ENCODE data around the gene SMG7. TPM values are rescaled to one million over a fixed set of nuclear protein-coding genes. Genes with fewer than 3 reads are reported as not detected.

SMG7 gene
- total RNA-seq, 1 experiment from 2014 or later, result 65.2 TPM

DNA sequence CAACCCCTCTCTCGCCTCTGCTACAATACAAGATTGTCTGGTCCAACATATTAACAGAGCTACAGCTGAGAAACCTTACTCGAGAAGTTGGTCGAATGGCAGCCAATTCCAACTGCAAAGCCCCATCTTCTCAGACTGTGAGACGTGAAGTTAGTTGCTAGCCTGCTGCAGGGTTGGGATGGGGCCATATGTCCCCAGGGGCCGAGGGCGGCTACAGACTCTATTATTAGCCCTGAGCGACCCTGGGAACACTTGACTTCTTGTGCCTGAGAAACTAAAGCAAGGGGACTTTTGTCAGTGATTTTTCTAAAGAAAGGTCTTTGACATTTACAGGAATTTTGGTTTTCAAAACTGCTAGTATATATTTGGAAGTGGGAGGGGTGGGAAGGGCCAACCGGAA, 104.2 kb downstream of the SMG7 start:
- TF ChIP-seq, protein P1, sequence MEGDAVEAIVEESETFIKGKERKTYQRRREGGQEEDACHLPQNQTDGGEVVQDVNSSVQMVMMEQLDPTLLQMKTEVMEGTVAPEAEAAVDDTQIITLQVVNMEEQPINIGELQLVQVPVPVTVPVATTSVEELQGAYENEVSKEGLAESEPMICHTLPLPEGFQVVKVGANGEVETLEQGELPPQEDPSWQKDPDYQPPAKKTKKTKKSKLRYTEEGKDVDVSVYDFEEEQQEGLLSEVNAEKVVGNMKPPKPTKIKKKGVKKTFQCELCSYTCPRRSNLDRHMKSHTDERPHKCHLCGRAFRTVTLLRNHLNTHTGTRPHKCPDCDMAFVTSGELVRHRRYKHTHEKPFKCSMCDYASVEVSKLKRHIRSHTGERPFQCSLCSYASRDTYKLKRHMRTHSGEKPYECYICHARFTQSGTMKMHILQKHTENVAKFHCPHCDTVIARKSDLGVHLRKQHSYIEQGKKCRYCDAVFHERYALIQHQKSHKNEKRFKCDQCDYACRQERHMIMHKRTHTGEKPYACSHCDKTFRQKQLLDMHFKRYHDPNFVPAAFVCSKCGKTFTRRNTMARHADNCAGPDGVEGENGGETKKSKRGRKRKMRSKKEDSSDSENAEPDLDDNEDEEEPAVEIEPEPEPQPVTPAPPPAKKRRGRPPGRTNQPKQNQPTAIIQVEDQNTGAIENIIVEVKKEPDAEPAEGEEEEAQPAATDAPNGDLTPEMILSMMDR (IDR thresholded peaks at IDR 0.05), result no peak
- TF ChIP-seq SIN3A (IDR thresholded peaks at IDR 0.05; ENCODE audit: borderline replicate concordance, insufficient read depth, low read depth, low read length) (no peak), POLR2AphosphoS5 (IDR thresholded peaks at IDR 0.05; ENCODE audit: low read depth, low read length) (no peak), TCF7L2 (IDR thresholded peaks at IDR 0.05; ENCODE audit: low read depth, low read length) (no peak)
- TF ChIP-seq, protein P2, sequence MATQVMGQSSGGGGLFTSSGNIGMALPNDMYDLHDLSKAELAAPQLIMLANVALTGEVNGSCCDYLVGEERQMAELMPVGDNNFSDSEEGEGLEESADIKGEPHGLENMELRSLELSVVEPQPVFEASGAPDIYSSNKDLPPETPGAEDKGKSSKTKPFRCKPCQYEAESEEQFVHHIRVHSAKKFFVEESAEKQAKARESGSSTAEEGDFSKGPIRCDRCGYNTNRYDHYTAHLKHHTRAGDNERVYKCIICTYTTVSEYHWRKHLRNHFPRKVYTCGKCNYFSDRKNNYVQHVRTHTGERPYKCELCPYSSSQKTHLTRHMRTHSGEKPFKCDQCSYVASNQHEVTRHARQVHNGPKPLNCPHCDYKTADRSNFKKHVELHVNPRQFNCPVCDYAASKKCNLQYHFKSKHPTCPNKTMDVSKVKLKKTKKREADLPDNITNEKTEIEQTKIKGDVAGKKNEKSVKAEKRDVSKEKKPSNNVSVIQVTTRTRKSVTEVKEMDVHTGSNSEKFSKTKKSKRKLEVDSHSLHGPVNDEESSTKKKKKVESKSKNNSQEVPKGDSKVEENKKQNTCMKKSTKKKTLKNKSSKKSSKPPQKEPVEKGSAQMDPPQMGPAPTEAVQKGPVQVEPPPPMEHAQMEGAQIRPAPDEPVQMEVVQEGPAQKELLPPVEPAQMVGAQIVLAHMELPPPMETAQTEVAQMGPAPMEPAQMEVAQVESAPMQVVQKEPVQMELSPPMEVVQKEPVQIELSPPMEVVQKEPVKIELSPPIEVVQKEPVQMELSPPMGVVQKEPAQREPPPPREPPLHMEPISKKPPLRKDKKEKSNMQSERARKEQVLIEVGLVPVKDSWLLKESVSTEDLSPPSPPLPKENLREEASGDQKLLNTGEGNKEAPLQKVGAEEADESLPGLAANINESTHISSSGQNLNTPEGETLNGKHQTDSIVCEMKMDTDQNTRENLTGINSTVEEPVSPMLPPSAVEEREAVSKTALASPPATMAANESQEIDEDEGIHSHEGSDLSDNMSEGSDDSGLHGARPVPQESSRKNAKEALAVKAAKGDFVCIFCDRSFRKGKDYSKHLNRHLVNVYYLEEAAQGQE (IDR thresholded peaks at IDR 0.05; ENCODE audit: insufficient read depth in 1 of 2, low read depth in 2 of 2, low read length in 1 of 2), result no peak

DNA sequence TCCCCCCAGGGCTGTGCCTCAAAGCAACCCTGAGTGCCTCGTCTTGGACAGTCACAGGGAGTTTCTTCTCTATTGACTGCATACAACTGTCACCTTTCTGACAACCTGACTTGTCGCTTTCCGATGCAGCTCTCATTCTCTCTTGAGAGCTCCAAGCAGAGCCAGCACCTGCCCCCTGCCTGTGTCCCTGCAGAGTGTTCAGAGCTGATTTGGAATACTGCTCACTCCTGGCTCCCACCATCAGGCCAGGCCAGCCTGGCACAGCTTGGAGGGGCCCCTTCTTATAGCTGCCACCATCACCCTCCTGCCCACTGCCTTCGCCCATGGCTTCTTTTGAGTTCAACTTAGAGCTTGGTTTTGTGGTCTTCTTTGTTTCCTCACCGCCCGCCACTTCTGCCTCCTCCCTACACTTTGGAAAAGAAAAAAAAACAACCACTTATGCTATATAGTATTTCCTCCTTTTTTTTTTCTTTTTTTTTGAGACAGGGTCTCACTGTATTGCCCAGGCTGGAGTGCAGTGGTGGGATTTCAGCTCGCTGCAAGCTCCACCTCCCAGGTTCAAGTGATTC, 105.7 kb downstream of the SMG7 start:
- intact Hi-C loops (cut with micrococcal nuclease; ENCODE audit: unreplicated experiment) (no loop called here), in situ Hi-C loops (cut with HindIII; ENCODE audit: low pct_unique_long_range_greater_than_20kb, low sequenced_read_pairs) (no loop called here)
- Histone ChIP-seq H3K27ac (ENCODE audit: low read length) (no peak overlapping the region), H3K36me3 (ENCODE audit: control insufficient read depth, insufficient read depth, low read length) (no peaks in the 10 kb centered on the region), H3K27me3 (ENCODE audit: control insufficient read depth, insufficient read depth, low read length) (no peaks in the 10 kb centered on the region), H3K4me3 (ENCODE audit: low read depth in 2 of 2, low read length in 2 of 2) (no peak overlapping the region), H3K9me3 (ENCODE audit: control insufficient read depth, insufficient read depth, low read depth, low read length) (no peaks in the 10 kb centered on the region), H3K4me1 (ENCODE audit: control insufficient read depth, insufficient read depth, low read length) (no peaks in the 10 kb centered on the region)
- DNase-seq (ENCODE audit: low read depth, low spot score) (no peak), ATAC-seq (no peak)
- BruUV-seq (replicated peaks), result no TSS peak
- POLR2A ChIA-PET, result no interaction called here
- CTCF ChIA-PET, result no interaction called here
- TF ChIP-seq, protein P2 (IDR thresholded peaks at IDR 0.05; ENCODE audit: insufficient read depth in 1 of 2, low read depth in 2 of 2, low read length in 1 of 2), result no peak
- TF ChIP-seq POLR2AphosphoS5 (IDR thresholded peaks at IDR 0.05; ENCODE audit: low read depth, low read length) (no peak), SIN3A (IDR thresholded peaks at IDR 0.05; ENCODE audit: borderline replicate concordance, insufficient read depth, low read depth, low read length) (no peak)

More for the DNA sequence above, 104.2 kb downstream of the SMG7 start:
- DNase-seq (ENCODE audit: low read depth, low spot score) (no peak), ATAC-seq (no peak)
- POLR2A ChIA-PET, result no interaction called here
- Histone ChIP-seq H3K4me1 (ENCODE audit: control insufficient read depth, insufficient read depth, low read length) (no peaks in the 10 kb centered on the region), H3K4me3 (ENCODE audit: low read depth in 2 of 2, low read length in 2 of 2) (no peak overlapping the region), H3K9me3 (ENCODE audit: control insufficient read depth, insufficient read depth, low read depth, low read length) (no peaks in the 10 kb centered on the region), H3K36me3 (ENCODE audit: control insufficient read depth, insufficient read depth, low read length) (no peaks in the 10 kb centered on the region), H3K27ac (ENCODE audit: low read length) (no peak overlapping the region), H3K27me3 (ENCODE audit: control insufficient read depth, insufficient read depth, low read length) (no peaks in the 10 kb centered on the region)
- BruUV-seq (replicated peaks), result no TSS peak
- intact Hi-C loops (cut with micrococcal nuclease; ENCODE audit: unreplicated experiment) (no loop called here), in situ Hi-C loops (cut with HindIII; ENCODE audit: low pct_unique_long_range_greater_than_20kb, low sequenced_read_pairs) (no loop called here)
- CTCF ChIA-PET, result no interaction called here
